ENCODE data around the gene CHD1.
"Not testable (repeated sequence)": the region's sequence is repeated elsewhere in the genome, so short reads cannot be mapped to it uniquely, and the experiment has no call there.

Gene CHD1

DNA sequence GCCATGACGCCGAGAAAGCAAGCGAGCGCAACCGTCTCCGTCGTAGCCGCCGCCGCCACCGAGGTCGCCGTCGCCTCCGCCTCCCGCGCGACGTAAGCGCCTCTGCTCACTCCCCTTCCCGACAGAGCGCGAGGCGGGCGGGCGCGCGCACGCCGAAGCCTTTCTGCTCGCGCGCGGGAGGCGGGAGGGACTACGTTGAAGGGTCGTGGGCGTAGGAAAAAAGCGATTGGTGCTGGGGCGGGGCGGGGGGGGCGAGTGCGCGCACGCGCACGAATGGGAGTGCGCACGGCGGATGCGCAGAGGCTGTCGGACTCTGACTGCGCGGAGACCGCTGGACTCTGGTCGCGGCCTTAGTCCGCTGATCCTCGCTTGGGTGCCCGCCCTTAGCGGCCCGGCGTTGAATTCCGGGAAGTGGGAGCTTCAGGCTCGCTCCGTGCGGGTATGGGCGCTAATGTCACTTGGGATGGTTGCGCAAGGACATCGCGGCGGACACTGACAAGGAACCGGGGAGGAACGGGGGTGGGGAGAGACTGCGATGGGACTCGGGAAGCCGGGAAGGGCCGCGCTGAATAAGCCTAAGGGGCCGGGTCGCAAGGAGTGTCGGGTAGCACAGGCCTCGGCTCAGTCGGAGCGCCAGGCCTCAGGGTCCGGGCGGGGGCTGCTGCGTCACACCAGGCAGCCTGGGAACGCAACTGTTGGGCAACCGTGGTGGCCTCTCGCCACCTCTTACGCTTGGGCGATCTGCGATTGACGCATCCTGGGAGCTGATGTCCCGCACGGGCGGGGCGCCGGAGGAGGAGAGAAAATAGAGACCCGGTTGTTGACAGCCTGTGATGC, at the start of gene CHD1:
Gene CHD1 (minus strand): TSS at position 135 of the 837 bp plus-strand sequence. CDS start 2,621 bp downstream, outside the sequence.
- DNase-seq (ENCODE audit: low spot score): peak; percentile 98

DNA sequence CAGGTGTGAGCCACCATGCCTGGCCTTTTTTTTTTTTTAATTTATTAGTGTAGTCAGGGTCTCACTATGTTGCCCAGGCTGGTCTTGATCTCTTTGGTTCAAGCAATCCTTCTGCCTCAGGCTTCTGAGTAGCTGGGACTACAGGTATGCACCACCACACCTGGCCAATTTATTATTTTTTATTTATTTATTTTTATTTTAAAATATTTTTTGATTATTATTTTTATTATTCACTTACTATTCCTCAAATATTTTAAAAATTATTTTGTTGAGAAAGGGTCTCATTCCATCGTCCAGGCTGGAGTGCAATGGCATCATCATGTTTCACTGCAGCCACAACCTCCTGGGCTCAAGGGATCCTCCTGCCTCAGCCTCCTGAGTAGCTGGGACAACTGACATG, 49.7 kb upstream of the CHD1 start:
- DNase-seq (ENCODE audit: low spot score): no peak

DNA sequence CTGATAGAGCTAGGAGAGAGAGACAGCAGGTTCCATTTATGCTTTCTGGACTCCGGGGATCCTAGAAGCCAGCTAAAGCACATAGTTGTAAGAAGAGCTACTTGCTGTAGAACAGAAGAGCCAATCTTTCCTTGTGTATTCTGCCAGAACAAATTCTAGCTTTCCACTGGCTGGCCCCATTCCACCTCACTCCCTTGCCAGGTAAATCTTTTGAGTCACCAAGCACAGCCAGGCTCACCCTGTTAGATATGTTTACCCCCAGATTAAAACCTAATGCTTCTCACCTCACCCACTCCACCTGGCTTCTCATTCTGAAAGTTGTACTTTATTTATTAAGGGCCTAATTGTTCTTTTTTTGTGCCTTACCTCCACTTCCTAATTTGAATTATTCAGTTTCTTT, 48.9 kb upstream of the CHD1 start:
- no peak for DNase-seq (ENCODE audit: low spot score)

DNA sequence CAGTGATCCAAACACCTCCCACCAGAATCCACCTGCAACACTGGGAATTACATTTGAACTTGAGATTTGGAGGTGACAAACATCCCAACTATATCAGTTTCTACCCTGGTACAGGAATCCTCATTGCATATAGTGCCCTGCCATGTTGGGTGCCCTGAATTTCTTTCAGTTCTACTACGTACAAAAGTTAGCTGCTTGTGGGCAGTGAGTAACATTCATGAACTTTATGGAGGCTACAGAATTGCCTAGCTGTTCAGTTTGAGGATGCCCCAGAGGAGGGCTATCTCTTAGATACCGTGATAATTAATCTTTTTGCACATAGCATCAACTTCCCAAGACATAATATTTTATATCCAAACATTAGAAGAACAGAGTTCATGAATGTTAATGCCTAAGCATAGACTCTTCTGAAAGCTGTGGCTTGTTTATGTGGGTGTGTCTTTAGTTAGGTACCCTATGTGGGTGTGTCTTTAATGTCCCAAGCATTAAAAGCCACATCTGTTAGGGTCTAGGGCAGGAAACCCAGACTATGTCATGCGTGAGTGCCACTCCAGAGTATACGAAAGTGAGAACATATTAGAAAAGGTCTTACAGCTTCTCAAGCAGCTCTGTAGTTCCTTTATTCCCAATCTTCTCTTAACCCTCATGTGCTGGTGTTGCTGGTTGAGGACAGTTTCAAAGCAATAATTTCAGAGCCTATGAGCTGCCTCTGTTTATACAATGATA, 47.0 kb upstream of the CHD1 start:
- DNase-seq (ENCODE audit: low spot score): peak; percentile 27

DNA sequence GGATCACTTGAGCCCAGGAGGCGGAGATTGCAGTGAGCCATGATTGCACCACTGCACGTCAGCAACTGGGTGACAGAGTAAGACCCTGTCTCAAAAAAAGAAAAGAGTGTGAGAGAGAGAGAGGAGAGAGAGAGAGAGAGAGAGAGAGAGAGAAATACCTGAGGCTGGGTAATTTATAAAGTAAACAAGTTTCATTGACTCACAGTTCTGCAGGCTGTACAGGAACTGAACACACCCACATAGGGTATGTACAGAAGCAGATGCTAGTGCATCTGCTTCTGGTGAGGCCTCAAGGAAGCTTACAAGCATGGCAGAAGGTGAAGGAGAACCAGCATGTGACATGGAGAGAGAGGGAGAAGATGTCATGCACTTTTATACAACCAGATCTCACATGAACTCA, 46.4 kb upstream of the CHD1 start:
- peak; percentile 46 for DNase-seq (ENCODE audit: low spot score)

DNA sequence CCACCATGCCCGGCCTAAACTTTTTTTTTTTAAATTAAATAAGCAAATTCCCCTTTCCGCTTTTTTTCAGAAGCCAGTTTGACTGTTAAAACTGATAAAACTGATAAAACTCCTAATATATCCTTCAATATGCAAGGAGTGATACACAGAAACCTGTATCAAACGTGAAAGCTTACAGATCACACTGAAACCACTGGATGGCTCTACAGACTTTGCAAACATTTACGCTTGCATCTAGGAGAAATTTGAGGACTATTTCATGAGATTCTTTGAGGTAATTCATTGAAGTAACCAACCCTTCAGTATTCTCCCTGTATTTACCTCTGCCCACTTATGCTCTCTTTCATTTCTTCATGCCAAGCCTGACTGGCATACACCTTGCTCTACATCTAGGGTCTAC, 40.6 kb upstream of the CHD1 start:
- DNase-seq (ENCODE audit: low spot score): no peak

DNA sequence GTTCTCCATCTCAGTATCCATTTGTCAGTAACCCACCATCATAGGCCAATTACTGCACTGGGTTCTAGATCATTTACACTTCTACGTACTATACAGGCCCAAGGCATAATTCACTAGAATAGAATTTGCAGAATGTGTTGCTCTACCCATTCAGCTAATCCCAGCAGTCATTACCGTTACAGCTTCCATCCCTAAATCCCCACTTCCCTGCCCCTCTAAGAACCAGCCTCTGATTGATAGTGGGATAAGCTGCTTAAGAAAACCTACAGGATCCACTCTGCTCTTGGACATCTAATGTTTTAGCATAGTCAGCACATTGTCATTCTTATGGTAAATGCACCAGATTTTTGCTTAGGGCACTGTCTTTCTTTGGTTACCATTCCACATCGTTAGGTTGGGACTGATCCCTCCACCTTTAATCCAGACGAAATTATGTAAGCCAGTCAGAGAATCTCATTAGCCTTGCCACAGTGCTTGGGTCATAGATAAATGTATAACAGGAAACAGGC, 39.3 kb upstream of the CHD1 start:
- DNase-seq (ENCODE audit: low spot score): no peak

DNA sequence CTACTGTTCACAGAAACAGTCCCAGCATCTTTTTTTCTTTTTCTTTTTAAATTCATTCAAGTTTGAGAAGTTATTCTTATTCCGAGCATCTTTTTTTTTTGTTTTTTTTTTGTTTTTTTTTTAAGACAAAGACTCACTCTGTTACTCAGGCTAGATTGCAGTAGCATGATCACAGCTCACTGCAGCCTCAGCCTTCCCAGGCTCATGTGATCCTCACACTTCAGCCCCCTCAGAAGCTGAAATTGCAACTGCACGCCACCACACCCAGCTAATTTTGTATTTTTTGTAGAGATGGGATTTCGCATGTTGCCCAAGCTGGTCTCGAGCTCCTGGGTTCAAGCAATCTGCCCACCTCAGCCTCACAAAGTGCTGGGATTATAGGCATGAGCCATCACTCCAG, 36.4 kb upstream of the CHD1 start:
- DNase-seq (ENCODE audit: low spot score): no peak

DNA sequence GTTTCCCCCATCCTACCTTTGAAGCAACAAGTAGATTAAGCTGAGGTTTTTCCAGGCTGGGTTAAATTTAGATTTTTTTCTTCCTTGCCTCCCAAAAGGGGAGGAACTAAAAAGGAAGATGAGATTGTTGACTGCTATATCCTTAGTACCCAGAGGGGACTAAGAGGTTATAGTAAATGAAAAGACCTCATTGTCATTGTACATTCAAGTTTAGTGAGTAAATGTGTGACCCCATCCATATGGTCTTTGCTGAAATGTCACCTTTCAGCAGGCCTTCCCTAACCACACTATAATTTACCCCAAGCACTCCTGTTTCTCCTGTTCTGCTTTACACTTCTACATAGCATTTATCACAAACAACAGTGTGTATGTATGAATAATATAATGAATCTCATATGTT, 35.8 kb upstream of the CHD1 start:
- DNase-seq (ENCODE audit: low spot score): no peak

DNA sequence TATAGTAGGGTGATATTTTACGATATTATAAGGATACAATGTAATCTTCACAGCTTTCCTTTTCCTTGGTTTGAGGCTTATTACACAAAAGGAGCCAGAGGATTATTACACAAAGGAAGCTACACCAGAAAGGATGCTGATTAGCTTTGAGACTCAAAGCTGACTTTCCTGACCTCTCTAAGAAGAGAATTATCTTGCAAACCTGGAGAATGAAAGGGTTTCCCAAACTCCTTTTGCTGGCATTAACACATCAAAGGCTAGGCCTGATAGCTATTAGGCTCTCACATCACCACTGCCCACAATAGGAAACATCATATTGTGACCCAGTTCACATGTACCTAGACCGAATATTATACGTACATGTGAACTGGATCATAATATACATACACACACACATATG, 34.2 kb upstream of the CHD1 start:
- no peak for DNase-seq (ENCODE audit: low spot score)

DNA sequence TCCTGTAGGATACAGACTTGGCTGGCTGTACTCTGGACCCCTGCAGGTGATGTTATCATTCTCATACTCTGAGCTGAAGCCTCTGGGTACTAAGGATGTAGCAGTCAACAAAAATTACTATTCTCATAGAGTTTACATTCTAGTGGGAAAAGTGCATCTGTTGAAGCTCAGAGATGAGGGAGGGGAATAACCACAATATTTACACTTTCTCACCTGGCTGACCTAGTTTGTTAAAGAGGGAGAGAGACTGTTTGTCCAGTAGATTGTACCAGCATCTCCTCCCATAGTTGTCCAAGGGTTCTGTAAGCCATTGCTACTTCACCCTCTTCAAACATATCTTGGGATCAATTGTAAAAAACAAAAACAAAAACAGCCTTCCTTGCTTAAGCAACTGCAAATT, 33.8 kb upstream of the CHD1 start:
- no peak for DNase-seq (ENCODE audit: low spot score)

DNA sequence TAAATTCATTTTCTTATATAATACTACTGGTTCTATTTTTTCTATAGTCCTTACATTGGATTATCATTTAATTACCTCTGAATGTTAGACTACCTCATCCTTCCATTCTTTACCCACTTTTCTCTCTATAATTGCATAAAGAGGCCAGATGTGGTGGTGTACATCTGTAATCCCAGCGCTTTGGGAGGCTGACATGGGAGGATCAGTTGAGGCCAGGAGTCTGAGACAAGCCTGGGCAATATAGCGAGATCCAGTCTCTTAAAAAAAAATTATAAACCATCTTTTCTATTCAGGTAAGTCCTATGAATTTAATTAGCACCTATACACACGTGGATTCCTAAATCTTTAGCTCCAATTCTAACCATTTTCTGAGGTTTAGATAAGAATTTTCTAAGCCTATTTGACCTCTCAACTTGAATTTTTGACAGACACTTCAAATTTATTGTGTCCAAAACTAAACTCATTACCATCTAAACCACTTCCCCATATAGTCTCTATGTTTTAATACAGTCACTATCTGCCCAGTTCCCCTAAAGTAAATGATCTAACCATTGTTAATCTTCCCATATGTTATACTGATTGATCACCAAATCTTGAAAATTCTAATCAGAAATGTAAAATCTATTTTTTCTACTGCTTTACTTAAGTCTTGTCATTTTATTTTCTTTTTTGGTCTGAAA, 33.0 kb upstream of the CHD1 start:
- DNase-seq (ENCODE audit: low spot score): no peak

DNA sequence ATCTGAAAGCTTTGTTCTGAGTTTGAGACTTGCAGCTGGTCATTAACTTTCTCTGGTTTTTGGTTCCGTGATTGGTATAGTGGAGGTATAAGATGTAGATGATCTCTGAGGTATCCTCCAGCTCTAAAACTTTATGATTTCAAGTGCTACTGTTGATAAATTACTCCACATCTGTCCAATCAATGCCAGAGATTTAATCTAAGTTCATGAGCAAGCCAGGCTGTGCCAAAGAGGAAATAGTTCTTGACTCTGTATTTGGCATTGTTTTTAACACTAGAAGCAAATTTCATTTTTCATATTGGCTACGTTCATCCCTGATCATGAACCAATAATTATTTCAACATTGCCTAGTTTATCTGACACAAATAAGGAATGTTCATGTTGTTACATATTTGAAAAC, 28.5 kb upstream of the CHD1 start:
- DNase-seq (ENCODE audit: low spot score): no peak

DNA sequence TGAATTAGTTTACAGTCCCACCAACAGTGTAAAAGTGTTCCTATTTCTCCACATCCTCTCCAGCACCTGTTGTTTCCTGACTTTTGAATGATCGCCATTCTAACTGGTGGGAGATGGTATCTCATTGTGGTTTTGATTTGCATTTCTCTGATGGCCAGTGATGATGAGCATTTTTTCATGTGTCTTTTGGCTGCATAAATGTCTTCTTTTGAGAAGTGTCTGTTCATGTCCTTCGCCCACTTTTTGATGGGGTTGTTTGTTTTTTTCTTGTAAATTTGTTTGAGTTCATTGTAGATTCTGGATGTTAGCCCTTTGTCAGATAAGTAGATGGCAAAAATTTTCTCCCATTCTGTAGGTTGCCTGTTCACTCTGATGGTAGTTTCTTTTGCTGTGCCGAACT, 27.1 kb upstream of the CHD1 start:
- not testable (repeated sequence) for DNase-seq (ENCODE audit: low spot score)

DNA sequence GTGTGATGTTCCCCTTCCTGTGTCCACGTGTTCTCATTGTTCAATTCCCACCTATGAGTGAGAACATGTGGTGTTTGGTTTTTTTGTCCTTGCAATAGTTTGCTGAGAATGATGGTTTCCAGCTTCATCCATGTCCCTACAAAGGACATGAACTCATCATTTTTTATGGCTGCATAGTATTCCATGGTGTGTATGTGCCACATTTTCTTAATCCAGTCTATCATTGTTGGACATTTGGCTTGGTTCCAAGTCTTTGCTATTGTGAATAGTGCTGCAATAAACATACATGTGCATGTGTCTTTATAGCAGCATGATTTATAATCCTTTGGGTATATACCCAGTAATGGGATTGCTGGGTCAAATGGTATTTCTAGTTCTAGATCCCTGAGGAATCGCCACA, 26.7 kb upstream of the CHD1 start:
- not testable (repeated sequence) for DNase-seq (ENCODE audit: low spot score)

DNA sequence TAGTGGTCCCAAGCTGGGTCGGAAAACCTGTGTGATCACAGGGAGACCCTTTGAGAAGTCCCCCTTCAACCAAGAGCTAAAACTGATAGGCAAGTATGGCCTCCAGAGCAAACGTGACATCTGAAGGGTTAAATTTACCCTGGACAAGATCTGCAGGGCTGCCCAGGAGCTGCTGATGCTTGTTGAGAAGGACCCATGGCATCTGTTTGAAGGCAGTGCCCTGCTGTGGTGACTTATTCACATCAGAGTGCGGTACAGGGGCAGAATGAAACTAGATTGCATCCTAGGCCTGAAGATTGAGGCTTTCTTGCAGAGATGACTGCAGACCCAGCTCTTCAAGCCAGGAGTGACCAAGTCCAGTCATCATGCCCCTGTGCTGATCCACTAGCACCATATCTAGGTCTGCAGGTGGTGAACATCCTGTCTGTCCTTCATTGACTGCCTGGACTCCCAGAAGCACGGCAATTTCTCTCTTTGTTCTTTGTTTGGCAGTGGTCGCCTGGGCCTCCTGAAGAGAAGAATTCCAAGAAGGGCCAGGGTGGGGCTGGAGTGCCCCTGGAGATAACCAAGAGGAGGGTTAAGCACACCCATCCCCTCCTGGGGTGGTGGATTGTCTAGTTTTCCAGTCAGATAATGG, 25.7 kb upstream of the CHD1 start:
- DNase-seq (ENCODE audit: low spot score): no peak

DNA sequence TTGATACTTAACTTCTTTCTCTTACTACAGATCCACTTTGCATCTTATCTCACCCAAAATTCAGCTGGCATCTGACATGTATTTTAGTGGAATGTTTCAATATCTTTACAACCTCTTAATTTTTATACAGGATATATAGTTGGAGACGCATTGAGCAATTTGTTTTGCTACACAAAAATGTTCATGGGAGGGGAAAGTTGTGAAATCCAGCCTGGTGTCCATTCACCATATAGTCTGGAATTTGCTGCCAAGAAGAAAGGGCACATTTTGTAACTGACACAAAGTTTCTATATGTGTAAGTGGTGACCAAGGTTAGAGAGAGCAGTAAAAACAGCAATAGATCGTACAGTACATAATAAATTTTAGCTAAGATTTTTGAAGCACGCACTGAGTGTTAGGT, 14.0 kb upstream of the CHD1 start:
- DNase-seq (ENCODE audit: low spot score): no peak

DNA sequence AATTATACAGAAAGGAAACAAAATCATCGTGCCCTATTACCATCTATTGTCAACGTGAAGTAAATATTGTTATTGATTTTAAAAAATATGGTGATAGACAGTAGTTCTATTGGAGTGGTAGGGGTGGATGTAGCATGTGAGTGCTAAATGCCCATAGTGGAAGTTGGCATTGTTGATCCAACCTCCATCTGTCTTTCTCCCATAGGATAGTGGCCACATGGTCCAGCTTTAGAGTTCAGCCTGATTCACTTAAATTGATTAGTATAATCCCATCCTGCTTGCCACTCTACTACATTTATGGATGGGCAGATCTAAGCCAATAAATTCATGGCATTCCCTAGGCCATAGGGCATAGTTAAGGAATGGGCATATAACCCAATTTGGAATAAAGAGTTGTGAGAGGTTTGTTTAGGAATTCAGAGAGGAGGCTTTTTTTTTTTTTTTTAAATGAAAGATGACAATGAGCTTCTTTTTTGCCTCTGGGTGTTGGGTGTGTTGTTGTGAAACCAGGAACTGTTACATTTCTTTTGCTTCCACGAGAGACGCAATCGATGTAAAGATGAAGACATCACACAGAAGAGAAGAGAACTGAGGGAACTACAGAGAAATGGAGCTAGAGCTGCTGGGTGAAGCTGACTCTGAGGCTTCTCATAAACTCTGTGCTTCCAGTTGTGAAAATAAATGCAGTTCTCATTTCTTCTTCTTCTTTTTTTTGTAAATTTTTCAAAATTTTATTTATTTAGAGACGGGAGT, 12.5 kb upstream of the CHD1 start:
- no peak for DNase-seq (ENCODE audit: low spot score)

DNA sequence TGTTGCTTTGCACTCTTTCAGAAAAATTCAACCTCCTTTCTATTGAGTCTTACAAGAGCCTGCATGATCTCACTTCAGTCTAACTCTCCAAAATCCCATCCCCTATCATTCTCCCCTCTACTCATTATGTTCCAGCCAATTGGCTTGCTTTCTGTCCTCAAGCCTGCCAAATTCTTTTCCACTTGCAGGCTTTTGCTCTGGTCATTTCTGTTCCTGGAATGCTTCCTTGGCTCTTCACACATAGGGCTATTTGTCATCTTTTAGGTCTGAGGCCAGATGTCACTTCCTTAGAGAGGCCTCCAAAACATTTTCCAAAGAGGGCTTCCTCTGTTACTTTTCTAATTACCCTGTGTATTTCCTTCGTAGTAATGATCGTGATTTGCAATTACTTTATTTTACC, 11.8 kb upstream of the CHD1 start:
- no peak for DNase-seq (ENCODE audit: low spot score)

DNA sequence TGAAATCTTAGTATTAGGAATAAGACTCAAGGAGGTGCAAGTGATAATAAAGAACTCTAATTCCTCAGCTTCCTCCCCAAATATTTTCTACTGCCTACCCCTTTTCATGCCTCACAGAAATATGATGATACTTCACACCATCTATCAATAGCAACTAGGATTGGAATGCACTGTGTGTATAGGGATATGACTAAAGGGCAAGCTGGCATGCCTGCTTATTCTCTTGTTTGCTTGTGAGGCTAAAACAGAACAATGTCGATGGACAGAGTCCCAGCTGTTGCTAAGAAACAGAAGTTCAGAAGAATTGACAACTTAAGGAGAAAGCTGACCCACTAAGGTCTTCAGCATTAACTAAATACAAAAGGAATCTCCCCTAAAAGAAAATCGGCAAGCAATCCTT, 9.7 kb upstream of the CHD1 start:
- no peak for DNase-seq (ENCODE audit: low spot score)

DNA sequence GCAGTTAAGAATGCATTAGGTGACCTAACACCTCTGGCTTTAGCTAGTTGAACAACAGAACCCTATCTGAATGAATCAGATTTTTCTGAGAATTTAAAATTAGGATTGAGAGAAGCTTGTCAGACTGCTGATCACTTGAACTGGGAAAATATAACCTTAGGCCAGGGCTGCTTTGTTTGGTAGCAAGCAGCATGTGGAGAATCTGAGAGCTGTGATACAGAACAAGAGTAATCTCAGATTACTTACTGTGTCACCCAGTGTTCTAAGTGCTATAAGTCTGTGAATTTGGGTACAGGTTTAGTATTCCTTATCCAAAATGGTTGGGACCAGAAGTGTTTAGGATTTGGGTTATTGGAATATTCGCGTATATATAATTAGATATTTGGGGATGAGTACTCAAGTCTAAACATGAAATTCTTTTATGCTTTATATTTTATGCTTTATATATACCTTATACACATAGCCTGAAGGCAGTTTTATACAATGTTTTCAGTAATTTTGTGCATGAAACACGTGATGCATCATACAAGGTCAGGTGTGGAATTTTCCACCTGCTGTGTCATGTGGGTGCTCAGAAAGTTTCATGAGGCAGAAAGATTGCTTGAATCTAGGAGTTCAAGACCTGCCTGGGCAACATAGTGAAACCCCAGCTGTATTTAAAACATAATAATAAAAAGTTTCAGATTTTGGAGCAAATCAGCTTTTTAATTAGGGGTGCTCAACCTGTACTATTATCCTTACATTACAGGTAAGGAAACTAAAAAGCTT, 8.3 kb upstream of the CHD1 start:
- DNase-seq (ENCODE audit: low spot score): no peak

Measured in SW480 (cell line).